HepG2 (cell line): ENCODE data around the gene DHX57. TPM values are rescaled to one million over a fixed set of nuclear protein-coding genes. Genes with fewer than 3 reads are reported as not detected.

Experiments
- ATAC-seq: fragments of 200-7000 bp; cut with Tn5 transposase; 3 replicates; pipeline ENCODE4 v1.9.1; 2020; ENCODE audit warnings: mild to moderate bottlenecking, moderate library complexity
- BruUV-seq: library from RNA; stranded (reverse); fragments of 400-500 nt; replicated peaks from 2 replicates; lab custom pipeline; 2021; lab: Mats Ljungman, UMichigan
- CTCF ChIA-PET: fragments of 300-600 bp; formaldehyde crosslinking; extraction: SDS; loops from one replicate; lab custom pipeline; 2021; ENCODE audit warnings: low total read pairs, inconsistent platforms, low intra/inter-chr PET ratio; lab: Yijun Ruan, JAX
- POLR2A ChIA-PET: fragments of 350-600 bp; sonication (Branson Sonifier 250); formaldehyde crosslinking; loops from one replicate; lab custom pipeline; 2020; ENCODE audit warnings: antibody characterized with exemption, inconsistent platforms; lab: Yijun Ruan, JAX
- DNase-seq: peaks from one replicate; pipeline ENCODE4 v3.0.0-alpha.2; 2015; ENCODE audit warnings: low spot score
- FAIRE-seq: peaks from 3 replicates; lab custom pipeline; 2011; peaks lifted over from hg19 to GRCh38; lab: Jason Lieb, UNC
- H2AFZ ChIP-seq: one replicate; pipeline ENCODE4 v1.6.1; 2011; ENCODE audit warnings: low read length, inconsistent platforms
- H3K27ac ChIP-seq: fragments of 300-600 bp; 3 replicates; pipeline ENCODE4 v1.8.0; 2011; ENCODE audit warnings: mixed run types, mild to moderate bottlenecking, mixed read lengths, low read length, inconsistent platforms; ENCODE audit not compliant: insufficient read depth; ENCODE audit errors: extremely low read length
- H3K27me3 ChIP-seq, 2 experiments: fragments of 200-600 bp in 1 of 2; 2 replicates in 1 of 2; 3 replicates in 1 of 2; pipeline versions ENCODE4 v1.6.0 to v1.8.0; 2011; ENCODE audit warnings: low read length in 2 of 2, mild to moderate bottlenecking in 2 of 2, moderate library complexity in 2 of 2, inconsistent platforms in 1 of 2; ENCODE audit not compliant: insufficient read depth in 2 of 2, control insufficient read depth in 1 of 2
- H3K36me3 ChIP-seq, 2 experiments: fragments of 200-600 bp in 1 of 2; replicated peaks in 1 of 2; 2 replicates in 1 of 2; 3 replicates in 1 of 2; pipeline versions ENCODE4 v1.5.1 to v1.8.0; 2011; ENCODE audit warnings: low read length in 2 of 2, inconsistent platforms in 1 of 2; ENCODE audit not compliant: insufficient read depth in 2 of 2, control insufficient read depth in 1 of 2
- H3K4me1 ChIP-seq: 2 replicates; pipeline ENCODE4 v1.5.1; 2012; ENCODE audit warnings: low read length, inconsistent platforms; ENCODE audit not compliant: insufficient read depth
- H3K4me2 ChIP-seq: 2 replicates; pipeline ENCODE4 v1.6.0; 2011; ENCODE audit warnings: low read depth, low read length, inconsistent platforms
- H3K4me3 ChIP-seq, 3 experiments: fragments of 200-600 bp in 1 of 3; sonication (generic), shearing (Covaris generic) in 1 of 3; replicated peaks in 1 of 3; 2 replicates each; pipeline ENCODE4 v1.5.1; 2011 to 2016; ENCODE audit warnings: low read length in 3 of 3, inconsistent platforms in 2 of 3, low read depth in 2 of 3, mild to moderate bottlenecking in 2 of 3, control low read depth in 1 of 3, mixed read lengths in 1 of 3; ENCODE audit not compliant: insufficient read depth in 1 of 3
- H3K79me2 ChIP-seq: one replicate; pipeline ENCODE4 v1.6.1; 2011; ENCODE audit warnings: low read length, inconsistent platforms; ENCODE audit not compliant: insufficient read depth
- H3K9ac ChIP-seq: 2 replicates; pipeline ENCODE4 v1.6.0; 2011; ENCODE audit warnings: mild to moderate bottlenecking, low read depth, low read length, inconsistent platforms; ENCODE audit not compliant: insufficient read depth
- H3K9me3 ChIP-seq: 2 replicates; pipeline ENCODE4 v1.5.1; 2012; ENCODE audit warnings: mild to moderate bottlenecking, low read length
- H4K20me1 ChIP-seq: 2 replicates; pipeline ENCODE4 v1.6.0; 2011; ENCODE audit warnings: inconsistent platforms, mild to moderate bottlenecking, low read length, moderate library complexity; ENCODE audit not compliant: insufficient read depth
- BCL6 ChIP-seq: IDR thresholded peaks from 2 replicates; pipeline ENCODE4 v1.6.1; 2016; ENCODE audit warnings: missing genetic modification reagents, missing compliant biosample characterization
- HNF4A ChIP-seq: sonication (generic); formaldehyde crosslinking; IDR thresholded peaks from 2 replicates; pipeline ENCODE4 v1.4.0; 2020; ENCODE audit warnings: missing genetic modification reagents
- IKZF4 ChIP-seq: sonication (generic); formaldehyde crosslinking; IDR thresholded peaks from 2 replicates; pipeline ENCODE4 v1.5.1; 2020; ENCODE audit warnings: borderline replicate concordance, mild to moderate bottlenecking, low read depth, missing genetic modification reagents; ENCODE audit errors: not compliant biosample characterization
- KLF15 ChIP-seq: sonication (generic); formaldehyde crosslinking; IDR thresholded peaks from 2 replicates; pipeline ENCODE4 v1.8.1; 2023; ENCODE audit warnings: borderline replicate concordance, mild to moderate bottlenecking, inconsistent platforms, missing genetic modification reagents, mixed read lengths
- NCOR1 ChIP-seq: fragments of 200-600 bp; sonication (generic); IDR thresholded peaks from 2 replicates; pipeline ENCODE4 v1.7.0; 2017; ENCODE audit warnings: antibody characterized with exemption, low read length, borderline replicate concordance
- SP2 ChIP-seq: sonication (generic); formaldehyde crosslinking; IDR thresholded peaks from 2 replicates; pipeline ENCODE4 v1.5.1; 2020; ENCODE audit warnings: mild to moderate bottlenecking, missing genetic modification reagents
- SRSF9 ChIP-seq: fragments of 200-400 bp; formaldehyde crosslinking; IDR thresholded peaks from 2 replicates; pipeline ENCODE4 v1.6.1; 2018; ENCODE audit warnings: borderline replicate concordance, mild to moderate bottlenecking, low read depth, low read length; ENCODE audit not compliant: insufficient read depth, poor library complexity, severe bottlenecking
- TERF1 ChIP-seq: sonication (generic); formaldehyde crosslinking; IDR thresholded peaks from 2 replicates; pipeline ENCODE4 v1.8.0; 2022; ENCODE audit warnings: mild to moderate bottlenecking, missing genetic modification reagents, moderate library complexity
- ZBTB43 ChIP-seq: sonication (generic); formaldehyde crosslinking; conservative IDR thresholded peaks from 2 replicates; pipeline ENCODE4 v1.4.0; 2020; ENCODE audit warnings: missing genetic modification reagents
- ZMYM3 ChIP-seq: sonication (generic); formaldehyde crosslinking; IDR thresholded peaks from 2 replicates; pipeline ENCODE4 v1.5.1; 2020; ENCODE audit warnings: mild to moderate bottlenecking, missing genetic modification reagents
- ZNF441 ChIP-seq: sonication (generic); formaldehyde crosslinking; IDR thresholded peaks from 2 replicates; pipeline ENCODE4 v1.7.0; 2021; ENCODE audit warnings: missing genetic modification reagents, borderline replicate concordance
- ZNF512B ChIP-seq: sonication (generic); formaldehyde crosslinking; IDR thresholded peaks from 2 replicates; pipeline ENCODE4 v1.5.1; 2020; ENCODE audit warnings: missing genetic modification reagents, mild to moderate bottlenecking, borderline replicate concordance
- ZNF562 ChIP-seq: sonication (generic); formaldehyde crosslinking; IDR thresholded peaks from 2 replicates; pipeline ENCODE4 v1.8.0; 2022; ENCODE audit warnings: missing genetic modification reagents, borderline replicate concordance
- ZNF770 ChIP-seq: sonication (generic); formaldehyde crosslinking; IDR thresholded peaks from 2 replicates; pipeline ENCODE4 v1.5.0; 2020; ENCODE audit warnings: mild to moderate bottlenecking, missing genetic modification reagents
- WGBS: methylation state at CpG from one replicate; pipeline ENCODE4 v1.1.6; 2017; ENCODE audit warnings: low lambda C conversion rate; 5-methylcytosine and 5-hydroxymethylcytosine counted together
- in situ Hi-C: cut with HindIII; loops from 2 replicates; pipeline ENCODE4 v1.10.0; 2017; ENCODE audit warnings: low pct_unique_long_range_greater_than_20kb; ENCODE audit not compliant: extremely low pct_ligation_motif_present
- intact Hi-C: fragments of 100-400 bp; cut with micrococcal nuclease; formaldehyde crosslinking; loops from one replicate; pipeline ENCODE4 v1.10.0; 2022; ENCODE audit not compliant: unreplicated experiment
- polyA plus RNA-seq, 8 experiments: library from polyadenylated mRNA; depleted of rRNA in 3 of 8; stranded (reverse) in 7 of 8; unstranded in 1 of 8; fragments of >200 nt; fragmentation: Illumina TruSeq in 4 of 8; extraction: Trizol in 4 of 8; gene quantifications; 2 replicates each; pipeline versions ENCODE4 v1.2.1 to v1.2.3, GENCODE V29; 2011 to 2016; ENCODE audit warnings: low read depth in 4 of 8, missing spikeins in 1 of 8, mixed read lengths in 1 of 8; ENCODE audit not compliant: insufficient read depth in 1 of 8
- total RNA-seq, 5 experiments: library from RNA; depleted of rRNA; stranded (reverse); fragments of >200 nt; fragmentation: Illumina TruSeq; extraction: Trizol; gene quantifications; 2 replicates each; pipeline ENCODE4 v1.2.3, GENCODE V29; 2016; ENCODE audit warnings: low read depth in 1 of 5

DHX57 gene
- total and polyA plus RNA-seq, 2 of the 13 experiments (the other 11 are each of a cell fraction or from before 2014, with no cell fraction given): 9.2 to 24.2 TPM

- ChIA-PET POLR2A (no interaction called here), CTCF (no interaction called here)
- intact Hi-C loops: no loop called here
- no peak for DNase-seq
- H3K27ac ChIP-seq: no peak overlapping the region
- H3K4me1 ChIP-seq: peaks cover 43% of the 10 kb centered on the region
- no peaks in the 10 kb centered on the region for H3K27me3 ChIP-seq
- no peak overlapping the region for H3K4me2 ChIP-seq
- H3K79me2 ChIP-seq: no peaks in the 10 kb centered on the region
- BruUV-seq: no TSS peak
- H3K9me3 ChIP-seq: no peaks in the 10 kb centered on the region
- in situ Hi-C loops: no loop called here
- no peaks in the 10 kb centered on the region for H4K20me1 ChIP-seq
- FAIRE-seq: no peak
- no peak overlapping the region for H2AFZ ChIP-seq
- 53% methylated on average over 14 of the region's 14 CpGs for WGBS
- no peak overlapping the region for H3K4me3 ChIP-seq
- peak; percentile 24 for ATAC-seq
- H3K36me3 ChIP-seq: no peaks in the 10 kb centered on the region
- H3K9ac ChIP-seq: no peak overlapping the region
- peak; percentile 74; the same call in 1 of the 2 replicates for TF ChIP-seq ZBTB43 (CRISPR knock-in tag)
- peak; percentile 53; the same call in 1 of the 2 replicates for TF ChIP-seq NCOR1
- TF ChIP-seq ZMYM3: 0 out of 2 replicates have a peak, but pooled peaks have one; percentile 19
- TF ChIP-seq SP2 (CRISPR knock-in tag): no peak
- TF ChIP-seq HNF4A (CRISPR knock-in tag): peak; percentile 52
- peak; percentile 97 for TF ChIP-seq ZNF441
- 0 out of 2 replicates have a peak, but pooled peaks have one; percentile 27 for TF ChIP-seq ZNF770 (CRISPR knock-in tag)
- TF ChIP-seq KLF15: no peak
- TF ChIP-seq ZNF562 (CRISPR knock-in tag): no peak
- no peak for TF ChIP-seq SRSF9
- TF ChIP-seq ZNF512B (CRISPR knock-in tag): no peak
- TF ChIP-seq TERF1: no peak
- no peak for TF ChIP-seq IKZF4
- TF ChIP-seq BCL6 (CRISPR knock-in tag): no peak
Measured at GRCh38 chr2:38789691-38790090, 86.0 kb downstream of the DHX57 start.
